GM10266 (cell line): Measurements from ENCODE around the gene RPL3.

Experiments used
- DNase-seq: peaks from one replicate; pipeline ENCODE4 v3.0.0; 2012; ENCODE audit errors: extremely low spot score
- TF ChIP-seq, protein P1 (sequence below): IDR thresholded peaks from 2 replicates; pipeline ENCODE4 v1.5.1; 2012; ENCODE audit warnings: mild to moderate bottlenecking, low read depth; ENCODE audit not compliant: control insufficient read depth, insufficient read depth; ENCODE audit errors: missing control alignments

The RPL3 gene

DNA sequence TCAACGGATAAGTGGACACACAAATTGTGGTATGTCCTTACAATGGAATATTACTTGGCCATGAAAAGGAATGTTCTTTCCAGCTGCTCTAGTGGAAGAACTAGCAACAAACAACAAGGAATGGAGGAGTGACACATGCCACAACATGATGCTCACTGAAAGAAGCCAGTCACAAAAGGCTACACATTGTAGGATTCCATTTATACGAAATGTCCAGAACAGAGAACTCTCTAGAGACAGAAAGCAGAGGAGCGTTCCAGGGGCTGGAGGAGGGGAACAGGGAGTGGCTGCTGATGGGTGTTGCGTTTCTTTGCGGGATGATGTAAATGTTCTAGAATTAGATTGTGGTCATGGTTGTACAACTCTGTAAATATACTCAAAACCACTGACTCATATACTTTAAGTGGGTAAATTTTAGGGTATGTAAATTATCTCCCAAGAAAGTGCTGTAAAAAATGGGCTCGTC lies 42.2 kb downstream of the RPL3 start:
- TF ChIP-seq, protein P1, sequence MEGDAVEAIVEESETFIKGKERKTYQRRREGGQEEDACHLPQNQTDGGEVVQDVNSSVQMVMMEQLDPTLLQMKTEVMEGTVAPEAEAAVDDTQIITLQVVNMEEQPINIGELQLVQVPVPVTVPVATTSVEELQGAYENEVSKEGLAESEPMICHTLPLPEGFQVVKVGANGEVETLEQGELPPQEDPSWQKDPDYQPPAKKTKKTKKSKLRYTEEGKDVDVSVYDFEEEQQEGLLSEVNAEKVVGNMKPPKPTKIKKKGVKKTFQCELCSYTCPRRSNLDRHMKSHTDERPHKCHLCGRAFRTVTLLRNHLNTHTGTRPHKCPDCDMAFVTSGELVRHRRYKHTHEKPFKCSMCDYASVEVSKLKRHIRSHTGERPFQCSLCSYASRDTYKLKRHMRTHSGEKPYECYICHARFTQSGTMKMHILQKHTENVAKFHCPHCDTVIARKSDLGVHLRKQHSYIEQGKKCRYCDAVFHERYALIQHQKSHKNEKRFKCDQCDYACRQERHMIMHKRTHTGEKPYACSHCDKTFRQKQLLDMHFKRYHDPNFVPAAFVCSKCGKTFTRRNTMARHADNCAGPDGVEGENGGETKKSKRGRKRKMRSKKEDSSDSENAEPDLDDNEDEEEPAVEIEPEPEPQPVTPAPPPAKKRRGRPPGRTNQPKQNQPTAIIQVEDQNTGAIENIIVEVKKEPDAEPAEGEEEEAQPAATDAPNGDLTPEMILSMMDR, result no peak
- DNase-seq, result no peak

DNA sequence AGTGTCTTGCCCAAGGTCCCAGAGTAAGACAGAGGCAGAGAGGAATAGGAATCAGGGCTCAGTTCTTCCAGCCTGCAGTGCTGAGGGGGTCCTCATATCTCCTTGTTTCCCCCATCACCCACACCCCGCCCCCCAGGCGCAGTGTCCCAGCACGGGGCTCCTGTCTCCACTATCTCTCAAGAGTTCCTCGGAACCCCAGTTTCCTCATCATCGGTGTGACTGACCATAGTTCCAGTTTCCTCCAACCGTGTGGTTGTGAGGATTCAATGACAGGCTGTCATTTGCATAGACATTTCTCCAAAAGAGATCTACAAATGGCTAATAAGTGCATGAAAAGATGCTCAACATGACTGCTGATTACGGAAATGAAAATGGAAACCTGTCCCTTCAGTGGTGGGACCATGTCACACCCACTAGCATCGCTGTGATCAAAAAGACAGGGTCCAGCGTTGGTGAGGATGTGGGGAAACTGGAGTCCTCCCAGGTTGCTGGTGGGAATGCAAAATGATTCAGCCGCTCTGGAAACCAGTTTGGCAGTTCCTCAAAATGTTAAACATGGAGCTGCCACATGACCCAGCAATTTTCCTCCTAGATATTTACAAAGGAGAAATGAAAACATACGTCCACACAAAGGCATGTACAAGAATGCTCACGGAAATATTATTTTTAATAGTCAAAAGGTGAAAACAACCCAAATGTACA lies 42.8 kb downstream of the RPL3 start:
- no peak for DNase-seq
- TF ChIP-seq, protein P1, result no peak

DNA sequence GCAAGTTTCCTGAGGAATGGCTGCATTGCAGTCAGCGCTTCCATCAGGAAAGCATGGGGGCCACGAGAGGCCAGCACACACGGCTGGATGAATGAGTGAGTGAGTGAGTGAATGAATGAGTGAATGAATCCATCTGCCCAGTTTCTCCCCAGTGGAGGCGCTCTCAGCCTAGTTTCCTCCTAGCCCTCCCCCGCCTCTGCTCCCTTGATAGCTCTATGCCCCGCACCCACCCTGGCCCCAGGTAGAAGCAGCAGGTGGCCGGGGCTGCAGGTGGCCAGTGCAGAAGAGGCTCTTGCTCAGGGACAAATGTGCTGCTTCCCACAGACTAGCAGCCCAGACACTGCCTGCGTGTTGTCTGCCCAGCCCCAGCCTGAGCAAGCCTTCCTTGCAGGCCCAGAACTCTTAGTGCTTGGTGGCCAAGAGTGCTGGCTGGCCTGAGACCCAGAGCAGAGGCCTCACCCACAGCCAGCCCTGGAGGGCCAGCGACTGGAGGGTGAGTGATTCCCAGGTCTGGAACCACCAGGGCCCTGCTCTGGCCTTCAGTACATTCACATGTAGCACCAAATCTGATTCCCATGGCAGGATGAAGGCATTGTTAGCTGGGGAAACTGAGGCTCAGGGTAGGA lies 43.5 kb downstream of the RPL3 start:
- no peak for DNase-seq
- TF ChIP-seq, protein P1, result no peak

DNA sequence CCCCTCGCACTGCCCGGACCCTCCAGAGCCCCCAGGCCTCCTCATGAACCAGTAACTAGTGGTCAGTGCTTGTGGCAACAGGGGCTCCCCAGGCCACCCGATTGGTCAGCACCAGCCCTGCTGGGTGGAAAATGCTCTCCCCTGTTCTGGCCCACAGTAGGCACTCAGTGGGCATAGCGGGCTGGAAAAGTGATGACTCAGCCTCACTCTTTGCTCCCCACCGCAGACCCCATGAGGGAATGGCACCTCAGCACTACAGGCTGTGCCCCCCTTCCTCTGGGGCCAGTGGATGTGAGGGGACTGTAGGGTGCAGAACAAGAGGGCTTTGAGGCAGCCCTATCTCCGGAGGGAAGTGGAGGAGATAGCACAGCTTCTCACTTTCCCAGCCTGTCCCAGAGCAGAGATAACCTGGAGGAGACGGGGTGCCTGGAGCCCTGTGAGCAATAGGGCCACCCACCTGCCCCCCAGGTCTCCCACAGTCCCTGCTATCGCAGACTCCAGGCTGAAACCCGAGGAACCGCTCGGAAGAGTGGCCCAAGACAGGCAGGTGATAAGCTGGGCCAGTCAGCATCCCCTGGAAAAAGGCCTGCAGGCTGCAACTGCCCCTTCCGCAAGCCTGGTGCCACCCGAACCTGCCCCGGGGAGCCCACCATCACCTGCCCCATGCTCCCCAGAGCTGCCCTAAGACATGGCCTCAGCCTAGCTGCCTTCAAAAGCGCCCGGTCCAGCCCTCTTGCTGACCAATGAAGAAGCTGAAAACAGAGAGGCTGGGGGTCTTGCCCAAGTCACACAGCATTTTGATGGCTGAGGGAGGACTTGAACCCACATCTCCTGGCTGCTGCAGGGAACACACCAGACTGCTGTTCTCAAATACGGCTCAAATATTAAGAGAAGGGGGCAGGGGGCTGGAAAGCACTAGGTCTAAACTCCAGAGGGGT lies 45.2 kb downstream of the RPL3 start:
- DNase-seq, result no peak
- TF ChIP-seq, protein P1, result no peak

DNA sequence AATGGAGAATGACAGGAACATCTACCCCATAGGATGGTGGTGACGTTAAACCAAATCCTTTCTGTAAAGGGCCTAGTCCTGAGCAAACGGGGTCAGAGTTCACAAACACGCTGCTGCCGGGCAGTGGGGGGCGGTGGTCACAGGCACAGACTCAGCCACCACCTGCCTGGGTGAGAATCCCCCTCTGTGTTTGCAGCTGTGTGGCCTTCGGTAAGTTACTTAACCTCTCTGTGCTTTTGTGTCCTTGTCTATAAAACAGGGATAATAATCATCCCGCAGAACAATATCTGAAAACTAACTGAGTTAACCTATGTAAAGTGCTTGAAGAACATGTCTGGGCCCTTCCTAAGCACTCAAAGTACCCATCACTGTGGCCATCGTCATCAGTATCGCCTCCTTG lies 48.6 kb downstream of the RPL3 start:
- TF ChIP-seq, protein P1, result no peak
- DNase-seq, result no peak

DNA sequence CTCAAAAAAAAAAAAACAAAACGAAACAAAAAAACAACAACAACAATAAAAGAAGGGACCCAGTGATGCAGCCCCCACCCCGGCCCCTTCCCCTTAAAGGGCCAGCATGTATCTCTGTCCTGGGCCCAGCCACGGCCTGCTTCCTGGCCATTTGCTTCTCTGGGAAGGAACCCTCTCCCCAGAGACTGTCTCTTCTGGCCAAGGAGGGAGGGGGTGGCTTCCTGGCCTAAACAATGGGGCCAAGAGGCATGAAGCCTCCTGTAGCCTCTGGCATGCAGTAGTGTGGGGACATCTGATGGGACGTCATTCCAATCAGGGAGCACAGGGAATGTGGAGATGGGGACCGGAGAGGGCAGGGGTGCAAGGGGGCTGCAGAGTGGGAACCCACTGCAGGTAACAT lies 49.1 kb downstream of the RPL3 start:
- no peak for DNase-seq
- TF ChIP-seq, protein P1, result no peak
